ENCODE results near the gene PRKN. TPM values are rescaled to one million over a fixed set of nuclear protein-coding genes. Genes with fewer than 3 reads are reported as not detected.
A peak's percentile ranks its signal among the peaks of the same experiment; 100 is the strongest.

PRKN gene
- total and polyA plus RNA-seq, 9 of the 15 experiments (the other 6 are each of a cell fraction or from before 2014, with no cell fraction given): 0.03 to 0.96 (median 0.15) TPM; not detected in 2

DNA sequence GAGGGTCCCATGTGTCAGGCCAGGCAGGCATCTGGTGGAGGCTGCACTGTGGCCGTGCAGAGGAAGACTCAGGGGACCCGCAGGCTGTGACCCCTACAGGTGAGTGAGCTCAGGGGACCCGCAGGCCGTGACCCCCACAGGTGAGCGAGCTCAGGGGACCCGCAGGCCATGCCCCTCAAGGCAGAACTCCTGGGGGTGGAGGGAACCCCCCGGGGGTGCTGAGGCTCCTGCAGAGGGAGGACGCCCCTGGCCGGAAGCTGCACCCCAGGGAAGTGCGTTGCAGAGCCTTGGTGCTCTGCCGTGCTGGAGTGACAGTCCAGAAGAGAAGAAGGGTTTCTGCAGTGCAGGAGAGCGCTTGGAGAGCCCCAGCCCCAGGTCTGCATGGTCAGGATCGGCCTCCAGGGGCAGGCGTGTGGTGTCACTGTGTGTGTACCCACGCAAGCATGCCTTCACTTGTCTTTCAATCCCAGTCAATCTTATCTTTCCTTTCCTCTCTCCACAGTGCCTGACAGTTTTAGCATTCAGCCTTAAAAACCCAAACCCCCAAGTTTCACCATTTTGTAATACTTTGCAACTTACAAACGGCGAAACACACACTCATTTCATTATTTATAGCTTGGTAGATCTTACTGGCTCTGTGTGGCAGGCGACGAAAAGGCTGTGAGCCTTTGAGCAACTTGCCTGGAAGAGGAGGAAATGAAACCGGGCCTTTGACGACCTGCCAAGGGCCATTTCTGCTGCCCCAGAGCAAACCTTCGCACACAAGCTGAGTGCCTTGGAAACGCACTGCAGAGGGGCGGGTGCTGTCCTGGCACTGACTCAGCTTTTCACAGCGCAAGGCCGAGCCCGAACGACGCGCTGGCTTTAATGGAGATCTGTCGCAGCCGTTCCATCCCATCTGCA lies 1352.3 kb downstream of the PRKN start (continued):
- TF ChIP-seq, protein P1, sequence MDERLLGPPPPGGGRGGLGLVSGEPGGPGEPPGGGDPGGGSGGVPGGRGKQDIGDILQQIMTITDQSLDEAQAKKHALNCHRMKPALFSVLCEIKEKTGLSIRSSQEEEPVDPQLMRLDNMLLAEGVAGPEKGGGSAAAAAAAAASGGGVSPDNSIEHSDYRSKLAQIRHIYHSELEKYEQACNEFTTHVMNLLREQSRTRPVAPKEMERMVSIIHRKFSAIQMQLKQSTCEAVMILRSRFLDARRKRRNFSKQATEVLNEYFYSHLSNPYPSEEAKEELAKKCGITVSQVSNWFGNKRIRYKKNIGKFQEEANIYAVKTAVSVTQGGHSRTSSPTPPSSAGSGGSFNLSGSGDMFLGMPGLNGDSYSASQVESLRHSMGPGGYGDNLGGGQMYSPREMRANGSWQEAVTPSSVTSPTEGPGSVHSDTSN (CRISPR knock-in tag; IDR thresholded peaks at IDR 0.05; ENCODE audit: low read depth): no peak
- TF ChIP-seq, protein P1 (tag; conservative IDR thresholded peaks at IDR 0.05; ENCODE audit: low read depth): peak; percentile 40
- TF ChIP-seq, protein P2, sequence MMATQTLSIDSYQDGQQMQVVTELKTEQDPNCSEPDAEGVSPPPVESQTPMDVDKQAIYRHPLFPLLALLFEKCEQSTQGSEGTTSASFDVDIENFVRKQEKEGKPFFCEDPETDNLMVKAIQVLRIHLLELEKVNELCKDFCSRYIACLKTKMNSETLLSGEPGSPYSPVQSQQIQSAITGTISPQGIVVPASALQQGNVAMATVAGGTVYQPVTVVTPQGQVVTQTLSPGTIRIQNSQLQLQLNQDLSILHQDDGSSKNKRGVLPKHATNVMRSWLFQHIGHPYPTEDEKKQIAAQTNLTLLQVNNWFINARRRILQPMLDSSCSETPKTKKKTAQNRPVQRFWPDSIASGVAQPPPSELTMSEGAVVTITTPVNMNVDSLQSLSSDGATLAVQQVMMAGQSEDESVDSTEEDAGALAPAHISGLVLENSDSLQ (IDR thresholded peaks at IDR 0.05): peak; percentile 47; the same call in 1 of the 2 replicates
- TF ChIP-seq TCF3 (CRISPR knock-in tag; IDR thresholded peaks at IDR 0.05): peak; percentile 3; the same call in 1 of the 2 replicates
- TF ChIP-seq, protein P3, sequence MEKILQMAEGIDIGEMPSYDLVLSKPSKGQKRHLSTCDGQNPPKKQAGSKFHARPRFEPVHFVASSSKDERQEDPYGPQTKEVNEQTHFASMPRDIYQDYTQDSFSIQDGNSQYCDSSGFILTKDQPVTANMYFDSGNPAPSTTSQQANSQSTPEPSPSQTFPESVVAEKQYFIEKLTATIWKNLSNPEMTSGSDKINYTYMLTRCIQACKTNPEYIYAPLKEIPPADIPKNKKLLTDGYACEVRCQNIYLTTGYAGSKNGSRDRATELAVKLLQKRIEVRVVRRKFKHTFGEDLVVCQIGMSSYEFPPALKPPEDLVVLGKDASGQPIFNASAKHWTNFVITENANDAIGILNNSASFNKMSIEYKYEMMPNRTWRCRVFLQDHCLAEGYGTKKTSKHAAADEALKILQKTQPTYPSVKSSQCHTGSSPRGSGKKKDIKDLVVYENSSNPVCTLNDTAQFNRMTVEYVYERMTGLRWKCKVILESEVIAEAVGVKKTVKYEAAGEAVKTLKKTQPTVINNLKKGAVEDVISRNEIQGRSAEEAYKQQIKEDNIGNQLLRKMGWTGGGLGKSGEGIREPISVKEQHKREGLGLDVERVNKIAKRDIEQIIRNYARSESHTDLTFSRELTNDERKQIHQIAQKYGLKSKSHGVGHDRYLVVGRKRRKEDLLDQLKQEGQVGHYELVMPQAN (IDR thresholded peaks at IDR 0.05; ENCODE audit: borderline replicate concordance): peak; percentile 48; the same call in 1 of the 2 replicates
- TF ChIP-seq, protein P4, sequence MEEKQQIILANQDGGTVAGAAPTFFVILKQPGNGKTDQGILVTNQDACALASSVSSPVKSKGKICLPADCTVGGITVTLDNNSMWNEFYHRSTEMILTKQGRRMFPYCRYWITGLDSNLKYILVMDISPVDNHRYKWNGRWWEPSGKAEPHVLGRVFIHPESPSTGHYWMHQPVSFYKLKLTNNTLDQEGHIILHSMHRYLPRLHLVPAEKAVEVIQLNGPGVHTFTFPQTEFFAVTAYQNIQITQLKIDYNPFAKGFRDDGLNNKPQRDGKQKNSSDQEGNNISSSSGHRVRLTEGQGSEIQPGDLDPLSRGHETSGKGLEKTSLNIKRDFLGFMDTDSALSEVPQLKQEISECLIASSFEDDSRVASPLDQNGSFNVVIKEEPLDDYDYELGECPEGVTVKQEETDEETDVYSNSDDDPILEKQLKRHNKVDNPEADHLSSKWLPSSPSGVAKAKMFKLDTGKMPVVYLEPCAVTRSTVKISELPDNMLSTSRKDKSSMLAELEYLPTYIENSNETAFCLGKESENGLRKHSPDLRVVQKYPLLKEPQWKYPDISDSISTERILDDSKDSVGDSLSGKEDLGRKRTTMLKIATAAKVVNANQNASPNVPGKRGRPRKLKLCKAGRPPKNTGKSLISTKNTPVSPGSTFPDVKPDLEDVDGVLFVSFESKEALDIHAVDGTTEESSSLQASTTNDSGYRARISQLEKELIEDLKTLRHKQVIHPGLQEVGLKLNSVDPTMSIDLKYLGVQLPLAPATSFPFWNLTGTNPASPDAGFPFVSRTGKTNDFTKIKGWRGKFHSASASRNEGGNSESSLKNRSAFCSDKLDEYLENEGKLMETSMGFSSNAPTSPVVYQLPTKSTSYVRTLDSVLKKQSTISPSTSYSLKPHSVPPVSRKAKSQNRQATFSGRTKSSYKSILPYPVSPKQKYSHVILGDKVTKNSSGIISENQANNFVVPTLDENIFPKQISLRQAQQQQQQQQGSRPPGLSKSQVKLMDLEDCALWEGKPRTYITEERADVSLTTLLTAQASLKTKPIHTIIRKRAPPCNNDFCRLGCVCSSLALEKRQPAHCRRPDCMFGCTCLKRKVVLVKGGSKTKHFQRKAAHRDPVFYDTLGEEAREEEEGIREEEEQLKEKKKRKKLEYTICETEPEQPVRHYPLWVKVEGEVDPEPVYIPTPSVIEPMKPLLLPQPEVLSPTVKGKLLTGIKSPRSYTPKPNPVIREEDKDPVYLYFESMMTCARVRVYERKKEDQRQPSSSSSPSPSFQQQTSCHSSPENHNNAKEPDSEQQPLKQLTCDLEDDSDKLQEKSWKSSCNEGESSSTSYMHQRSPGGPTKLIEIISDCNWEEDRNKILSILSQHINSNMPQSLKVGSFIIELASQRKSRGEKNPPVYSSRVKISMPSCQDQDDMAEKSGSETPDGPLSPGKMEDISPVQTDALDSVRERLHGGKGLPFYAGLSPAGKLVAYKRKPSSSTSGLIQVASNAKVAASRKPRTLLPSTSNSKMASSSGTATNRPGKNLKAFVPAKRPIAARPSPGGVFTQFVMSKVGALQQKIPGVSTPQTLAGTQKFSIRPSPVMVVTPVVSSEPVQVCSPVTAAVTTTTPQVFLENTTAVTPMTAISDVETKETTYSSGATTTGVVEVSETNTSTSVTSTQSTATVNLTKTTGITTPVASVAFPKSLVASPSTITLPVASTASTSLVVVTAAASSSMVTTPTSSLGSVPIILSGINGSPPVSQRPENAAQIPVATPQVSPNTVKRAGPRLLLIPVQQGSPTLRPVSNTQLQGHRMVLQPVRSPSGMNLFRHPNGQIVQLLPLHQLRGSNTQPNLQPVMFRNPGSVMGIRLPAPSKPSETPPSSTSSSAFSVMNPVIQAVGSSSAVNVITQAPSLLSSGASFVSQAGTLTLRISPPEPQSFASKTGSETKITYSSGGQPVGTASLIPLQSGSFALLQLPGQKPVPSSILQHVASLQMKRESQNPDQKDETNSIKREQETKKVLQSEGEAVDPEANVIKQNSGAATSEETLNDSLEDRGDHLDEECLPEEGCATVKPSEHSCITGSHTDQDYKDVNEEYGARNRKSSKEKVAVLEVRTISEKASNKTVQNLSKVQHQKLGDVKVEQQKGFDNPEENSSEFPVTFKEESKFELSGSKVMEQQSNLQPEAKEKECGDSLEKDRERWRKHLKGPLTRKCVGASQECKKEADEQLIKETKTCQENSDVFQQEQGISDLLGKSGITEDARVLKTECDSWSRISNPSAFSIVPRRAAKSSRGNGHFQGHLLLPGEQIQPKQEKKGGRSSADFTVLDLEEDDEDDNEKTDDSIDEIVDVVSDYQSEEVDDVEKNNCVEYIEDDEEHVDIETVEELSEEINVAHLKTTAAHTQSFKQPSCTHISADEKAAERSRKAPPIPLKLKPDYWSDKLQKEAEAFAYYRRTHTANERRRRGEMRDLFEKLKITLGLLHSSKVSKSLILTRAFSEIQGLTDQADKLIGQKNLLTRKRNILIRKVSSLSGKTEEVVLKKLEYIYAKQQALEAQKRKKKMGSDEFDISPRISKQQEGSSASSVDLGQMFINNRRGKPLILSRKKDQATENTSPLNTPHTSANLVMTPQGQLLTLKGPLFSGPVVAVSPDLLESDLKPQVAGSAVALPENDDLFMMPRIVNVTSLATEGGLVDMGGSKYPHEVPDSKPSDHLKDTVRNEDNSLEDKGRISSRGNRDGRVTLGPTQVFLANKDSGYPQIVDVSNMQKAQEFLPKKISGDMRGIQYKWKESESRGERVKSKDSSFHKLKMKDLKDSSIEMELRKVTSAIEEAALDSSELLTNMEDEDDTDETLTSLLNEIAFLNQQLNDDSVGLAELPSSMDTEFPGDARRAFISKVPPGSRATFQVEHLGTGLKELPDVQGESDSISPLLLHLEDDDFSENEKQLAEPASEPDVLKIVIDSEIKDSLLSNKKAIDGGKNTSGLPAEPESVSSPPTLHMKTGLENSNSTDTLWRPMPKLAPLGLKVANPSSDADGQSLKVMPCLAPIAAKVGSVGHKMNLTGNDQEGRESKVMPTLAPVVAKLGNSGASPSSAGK (IDR thresholded peaks at IDR 0.05): peak; percentile 42
- TF ChIP-seq ATF1 (CRISPR knock-in tag; IDR thresholded peaks at IDR 0.05): no peak
- peak; percentile 57 for TF ChIP-seq ATF1 (tag; IDR thresholded peaks at IDR 0.05)
- no peak for TF ChIP-seq GTF2F1 (IDR thresholded peaks at IDR 0.05; ENCODE audit: low read depth, low read length)
